Sigmoid colon (tissue), 7 donors: Measurements from ENCODE around the gene CCDC102B. TPM values are rescaled to one million over a fixed set of nuclear protein-coding genes. Genes with fewer than 3 reads are reported as not detected.

Source experiments
- DNase-seq: peaks from one replicate; pipeline ENCODE4 v3.0.0-alpha.2; 2019
- H3K27ac ChIP-seq, 4 donors: fragments of 200-600 bp; sonication (generic); one replicate each; pipeline ENCODE4 v1.5.1; 2016 to 2019; ENCODE audit warnings: mild to moderate bottlenecking in 1 of 4
- H3K27me3 ChIP-seq, 3 donors: fragments of 200-600 bp; sonication (generic); one replicate each; pipeline ENCODE4 v1.5.1; 2019; ENCODE audit warnings: mild to moderate bottlenecking in 1 of 3
- H3K36me3 ChIP-seq, 4 donors: fragments of 200-600 bp; sonication (generic); one replicate each; pipeline ENCODE4 v1.5.1; 2016 to 2019
- H3K4me1 ChIP-seq, 4 donors: fragments of 200-600 bp; sonication (generic); one replicate each; pipeline ENCODE4 v1.5.1; 2017 to 2019
- H3K4me3 ChIP-seq, 4 donors: fragments of 200-600 bp; sonication (generic); one replicate each; pipeline ENCODE4 v1.5.1; 2017 to 2019; ENCODE audit warnings: mild to moderate bottlenecking in 2 of 4, moderate library complexity in 1 of 4
- H3K9me3 ChIP-seq, 4 donors: fragments of 200-600 bp in 3 of 4; sonication (generic) in 3 of 4; one replicate each; pipeline versions ENCODE4 v1.5.1 to v1.6.1; 2013 to 2019
- EP300 ChIP-seq, 4 donors: sonication (generic); formaldehyde crosslinking; IDR thresholded peaks; one replicate each; pipeline ENCODE4 v1.6.1; 2017; ENCODE audit warnings: antibody characterized with exemption in 4 of 4
- POLR2A ChIP-seq, 2 donors: fragments of 450-650 bp; IDR thresholded peaks; one replicate each; pipeline ENCODE4 v1.6.1; 2016; ENCODE audit warnings: antibody characterized with exemption in 2 of 2, mild to moderate bottlenecking in 2 of 2, moderate library complexity in 2 of 2
- POLR2AphosphoS5 ChIP-seq, 4 donors: sonication (generic); formaldehyde crosslinking; IDR thresholded peaks; one replicate each; pipeline ENCODE4 v1.6.1; 2017; ENCODE audit warnings: antibody characterized with exemption in 4 of 4
- WGBS, 2 donors: extraction: QIAGEN DNeasy Blood & Tissue Kit; methylation state at CpG; one replicate each; pipeline ENCODE4 v1.1.7; 2013; 5-methylcytosine and 5-hydroxymethylcytosine counted together
- intact Hi-C: fragments of 100-400 bp; cut with DNase I; formaldehyde crosslinking; loops from one replicate; pipeline ENCODE4 v1.15.1; 2023
- polyA plus RNA-seq, 3 donors: library from polyadenylated mRNA; stranded (reverse); fragments of 200-250 nt; gene quantifications; one replicate each; pipeline ENCODE4 v1.2.3, GENCODE V29; 2013
- total RNA-seq, 4 donors: library from RNA; depleted of rRNA; stranded (reverse); fragments of >200 nt; gene quantifications; one replicate each; pipeline ENCODE4 v1.1.0, GENCODE V29; 2016
- TF ChIP-seq, protein P1 (sequence below), 4 experiments: fragments of 450-650 bp in 3 of 4; fragments of 200-600 bp in 1 of 4; IDR thresholded peaks; one replicate each; pipeline ENCODE4 v1.5.1; 2016 to 2019; ENCODE audit warnings: antibody characterized with exemption in 4 of 4, mild to moderate bottlenecking in 3 of 4, moderate library complexity in 2 of 4
- donor health status: healthy with polysubstance abuse.
- donor health status: Bipolar disorder and iron deficiency.
- donor health status: healthy.

Gene CCDC102B
- total and polyA plus RNA-seq, 7 donors, result 1.8 to 16.3 (median 6.7) TPM

DNA sequence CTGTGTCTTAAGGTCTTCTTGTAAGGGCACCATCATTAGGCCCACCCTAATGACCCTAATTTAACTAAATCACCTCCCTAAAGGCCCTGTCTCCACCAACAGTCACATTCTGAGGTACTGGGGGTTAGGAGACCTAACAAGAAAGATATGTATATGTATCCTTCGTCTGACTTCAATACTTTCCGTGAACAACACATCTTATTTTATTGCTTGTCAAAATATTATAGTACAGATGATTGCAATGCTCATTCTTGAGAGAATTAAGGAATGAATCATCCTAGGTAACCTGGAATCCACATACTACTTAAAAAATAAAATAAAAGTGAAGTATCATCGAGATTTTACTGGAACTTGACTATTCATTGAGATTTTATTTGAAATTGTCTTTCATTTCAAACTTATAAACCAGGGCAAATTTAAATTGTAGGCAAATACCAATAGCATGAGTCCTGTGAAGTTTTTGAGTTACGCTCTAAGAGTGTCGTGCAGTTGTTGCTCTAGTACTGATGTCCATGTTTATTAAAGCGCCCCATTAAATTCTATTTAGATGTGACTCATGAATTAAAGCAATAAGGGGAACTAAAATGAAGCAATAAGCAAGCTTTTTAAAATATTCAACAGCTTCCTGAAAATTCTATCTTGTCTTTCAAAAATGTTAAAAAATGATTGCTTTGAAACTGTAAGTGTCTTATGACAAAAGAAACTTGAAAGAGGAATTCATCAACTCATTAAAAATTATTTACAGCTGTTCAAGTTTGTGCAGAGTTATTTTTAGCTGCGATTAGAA lies 40.0 kb downstream of the CCDC102B start:
- DNase-seq, result no peak
- intact Hi-C loops, result no loop called here
- TF ChIP-seq EP300 (IDR thresholded peaks at IDR 0.05), result no peak
- no peak for TF ChIP-seq POLR2AphosphoS5 (IDR thresholded peaks at IDR 0.05)
- TF ChIP-seq, protein P1, sequence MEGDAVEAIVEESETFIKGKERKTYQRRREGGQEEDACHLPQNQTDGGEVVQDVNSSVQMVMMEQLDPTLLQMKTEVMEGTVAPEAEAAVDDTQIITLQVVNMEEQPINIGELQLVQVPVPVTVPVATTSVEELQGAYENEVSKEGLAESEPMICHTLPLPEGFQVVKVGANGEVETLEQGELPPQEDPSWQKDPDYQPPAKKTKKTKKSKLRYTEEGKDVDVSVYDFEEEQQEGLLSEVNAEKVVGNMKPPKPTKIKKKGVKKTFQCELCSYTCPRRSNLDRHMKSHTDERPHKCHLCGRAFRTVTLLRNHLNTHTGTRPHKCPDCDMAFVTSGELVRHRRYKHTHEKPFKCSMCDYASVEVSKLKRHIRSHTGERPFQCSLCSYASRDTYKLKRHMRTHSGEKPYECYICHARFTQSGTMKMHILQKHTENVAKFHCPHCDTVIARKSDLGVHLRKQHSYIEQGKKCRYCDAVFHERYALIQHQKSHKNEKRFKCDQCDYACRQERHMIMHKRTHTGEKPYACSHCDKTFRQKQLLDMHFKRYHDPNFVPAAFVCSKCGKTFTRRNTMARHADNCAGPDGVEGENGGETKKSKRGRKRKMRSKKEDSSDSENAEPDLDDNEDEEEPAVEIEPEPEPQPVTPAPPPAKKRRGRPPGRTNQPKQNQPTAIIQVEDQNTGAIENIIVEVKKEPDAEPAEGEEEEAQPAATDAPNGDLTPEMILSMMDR (IDR thresholded peaks at IDR 0.05), result no peak
- TF ChIP-seq POLR2A (IDR thresholded peaks at IDR 0.05), result no peak
- H3K9me3 ChIP-seq, result no peaks in the 10 kb centered on the region
- H3K36me3 ChIP-seq, result no peaks in the 10 kb centered on the region
- H3K27me3 ChIP-seq, result no peaks in the 10 kb centered on the region
- H3K27ac ChIP-seq, result peak overlapping the region in 3 of 4 donors; percentile 0 to 15 (median 15)
- H3K4me3 ChIP-seq, result no peak overlapping the region
- H3K4me1 ChIP-seq, result peaks cover 0 to 14% (median 0%) of the 10 kb centered on the region in 4 donors
- 67 to 72% methylated on average over 7 of the region's 7 CpGs for WGBS, 2 donors

DNA sequence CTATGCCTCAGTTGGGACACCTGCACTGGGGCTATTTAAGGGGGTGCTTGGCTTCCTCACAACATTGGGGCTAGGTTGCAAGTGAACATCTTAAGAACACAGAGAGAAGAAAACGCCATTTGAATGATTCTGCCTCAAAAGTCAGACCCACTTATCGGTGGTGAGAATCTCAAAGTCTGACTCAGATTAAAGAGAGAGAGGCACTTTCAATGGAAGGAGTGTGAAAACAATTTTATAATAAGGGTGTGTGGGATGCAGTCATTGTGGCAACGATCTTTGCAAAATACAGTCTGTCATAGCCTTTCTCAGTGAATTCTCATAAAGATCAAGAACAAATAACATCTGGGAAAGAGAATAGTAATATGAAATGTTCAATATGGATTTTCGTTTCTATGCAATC lies 41.8 kb downstream of the CCDC102B start:
- H3K36me3 ChIP-seq, result no peaks in the 10 kb centered on the region
- intact Hi-C loops, result loop anchor here (10.0 kb wide), 1 partner anchor 1245 kb away; no protein-coding TSS in a partner anchor
- H3K27me3 ChIP-seq, result no peaks in the 10 kb centered on the region
- no peak for TF ChIP-seq EP300 (IDR thresholded peaks at IDR 0.05)
- TF ChIP-seq POLR2A (IDR thresholded peaks at IDR 0.05), result no peak
- no peak overlapping the region for H3K4me3 ChIP-seq
- H3K9me3 ChIP-seq, result no peaks in the 10 kb centered on the region
- no peak for DNase-seq
- H3K4me1 ChIP-seq, result peaks cover 0 to 14% (median 0%) of the 10 kb centered on the region in 4 donors
- no peak overlapping the region for H3K27ac ChIP-seq
- WGBS, 2 donors, result 66 to 85% methylated on average over 4 of the region's 4 CpGs

DNA sequence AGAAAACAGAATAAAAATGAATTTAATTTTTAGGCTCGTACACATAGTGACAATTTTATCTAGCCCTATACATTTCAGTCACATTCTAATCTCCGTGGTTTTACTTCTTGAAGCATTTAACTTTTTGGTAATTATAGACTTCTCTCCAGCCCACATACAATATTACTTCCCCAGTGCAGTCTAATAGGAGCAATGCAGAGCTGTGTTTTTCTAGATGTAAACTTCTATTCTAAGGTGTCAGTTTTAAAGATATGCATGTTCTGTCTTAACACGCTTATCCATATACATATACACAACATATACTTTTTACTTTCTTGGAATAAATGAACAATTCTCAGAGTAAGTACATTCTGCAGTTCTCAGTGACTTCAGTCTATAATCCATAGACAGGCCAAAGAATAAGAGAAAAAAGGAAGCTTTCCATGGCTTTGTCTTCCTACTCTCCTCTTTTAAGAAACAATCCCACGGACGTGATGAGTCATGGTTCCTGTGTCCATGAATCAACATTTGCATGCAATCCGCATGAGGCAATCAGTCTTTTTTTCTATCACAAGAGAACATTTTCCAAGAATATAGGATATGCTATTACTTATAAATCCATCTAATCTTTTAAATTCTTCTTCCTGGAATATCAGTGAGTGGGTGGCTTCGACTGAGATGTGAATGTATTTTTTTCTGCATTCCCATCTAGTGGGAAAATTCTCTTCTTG lies 42.8 kb downstream of the CCDC102B start:
- H3K4me1 ChIP-seq, result peaks cover 0 to 14% (median 0%) of the 10 kb centered on the region in 4 donors
- TF ChIP-seq, protein P1 (IDR thresholded peaks at IDR 0.05), result no peak
- peak in 1 of 4 donors; percentile 38 for TF ChIP-seq POLR2AphosphoS5 (IDR thresholded peaks at IDR 0.05)
- no peaks in the 10 kb centered on the region for H3K36me3 ChIP-seq
- H3K9me3 ChIP-seq, result no peaks in the 10 kb centered on the region
- WGBS, 2 donors, result 68 to 69% methylated on average over 7 of the region's 7 CpGs
- no peak overlapping the region for H3K4me3 ChIP-seq
- DNase-seq, result peak; percentile 60
- peak overlapping the region in 1 of 4 donors; percentile 30 for H3K27ac ChIP-seq
- H3K27me3 ChIP-seq, result no peaks in the 10 kb centered on the region
- intact Hi-C loops, result loop anchor here (10.0 kb wide), 1 partner anchor 1244 kb away; no protein-coding TSS in a partner anchor

DNA sequence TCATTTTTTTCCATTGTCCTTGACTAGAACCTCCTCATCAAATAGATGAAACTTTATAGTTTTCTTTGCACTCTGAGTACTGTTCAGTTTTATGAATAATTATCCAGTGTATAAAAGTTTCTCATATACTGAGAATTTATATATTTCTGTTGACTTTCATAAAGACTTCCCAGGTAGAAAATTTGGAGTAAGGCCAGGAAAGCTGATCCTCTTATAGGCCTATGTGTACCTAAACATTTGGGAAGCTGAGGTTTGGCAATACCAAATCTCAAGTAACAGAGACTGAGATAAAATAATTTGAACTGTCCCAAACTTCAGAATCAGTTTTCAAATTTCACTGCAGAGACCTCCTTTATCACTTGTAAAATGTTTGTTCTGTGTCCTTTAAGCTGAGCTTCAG lies 43.4 kb downstream of the CCDC102B start:
- H3K4me1 ChIP-seq, result peaks cover 0 to 14% (median 0%) of the 10 kb centered on the region in 4 donors
- DNase-seq, result no peak
- peak overlapping the region in 1 of 4 donors; percentile 30 for H3K27ac ChIP-seq
- H3K27me3 ChIP-seq, result no peaks in the 10 kb centered on the region
- no peaks in the 10 kb centered on the region for H3K9me3 ChIP-seq
- no peaks in the 10 kb centered on the region for H3K36me3 ChIP-seq
- intact Hi-C loops, result loop anchor here (10.0 kb wide), 1 partner anchor 1244 kb away; no protein-coding TSS in a partner anchor
- TF ChIP-seq, protein P1 (IDR thresholded peaks at IDR 0.05), result no peak
- TF ChIP-seq POLR2AphosphoS5 (IDR thresholded peaks at IDR 0.05), result no peak
- H3K4me3 ChIP-seq, result no peak overlapping the region

DNA sequence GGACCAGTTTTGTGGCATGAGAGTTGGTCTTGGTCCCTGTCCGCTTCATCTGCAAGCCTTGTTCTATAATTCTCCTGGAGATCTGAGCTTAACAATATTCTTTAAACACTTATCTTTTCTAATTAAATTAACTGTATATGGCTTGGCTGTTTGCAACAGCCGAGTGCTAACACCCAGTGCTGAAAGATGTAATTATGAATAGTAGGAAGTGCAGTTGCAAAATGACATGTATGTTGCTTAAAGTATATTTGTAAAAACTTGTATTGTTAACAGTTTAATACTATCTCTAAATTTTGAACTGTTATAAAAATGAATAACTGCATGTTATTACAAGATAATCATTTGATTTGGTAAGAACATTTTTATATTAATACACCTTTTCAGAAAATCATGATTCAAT lies 45.1 kb downstream of the CCDC102B start:
- Histone ChIP-seq H3K9me3 (no peaks in the 10 kb centered on the region), H3K36me3 (no peaks in the 10 kb centered on the region), H3K4me3 (no peak overlapping the region), H3K27ac (no peak overlapping the region), H3K27me3 (no peaks in the 10 kb centered on the region), H3K4me1 (peaks cover 0 to 9% (median 0%) of the 10 kb centered on the region in 4 donors)
- WGBS, 2 donors, result 70 to 83% methylated on average over 2 of the region's 2 CpGs
- no peak for DNase-seq
- TF ChIP-seq EP300 (IDR thresholded peaks at IDR 0.05), result no peak
- TF ChIP-seq POLR2AphosphoS5 (IDR thresholded peaks at IDR 0.05), result no peak
- no peak for TF ChIP-seq POLR2A (IDR thresholded peaks at IDR 0.05)
- TF ChIP-seq, protein P1 (IDR thresholded peaks at IDR 0.05), result no peak
- intact Hi-C loops, result loop anchor here (10.0 kb wide), 1 partner anchor 1242 kb away; no protein-coding TSS in a partner anchor
